NT2/D1 (cell line): ENCODE measurements around the gene LRCH3.

Source experiments
- SUZ12 ChIP-seq: IDR thresholded peaks from 2 replicates; pipeline ENCODE4 v1.6.1; 2011; ENCODE audit not compliant: insufficient read length, insufficient read depth; ENCODE audit errors: extremely low read depth
- ZNF274 ChIP-seq: IDR thresholded peaks from 2 replicates; pipeline ENCODE4 v1.6.1; 2011; ENCODE audit warnings: mild to moderate bottlenecking, low read depth, low read length

DNA sequence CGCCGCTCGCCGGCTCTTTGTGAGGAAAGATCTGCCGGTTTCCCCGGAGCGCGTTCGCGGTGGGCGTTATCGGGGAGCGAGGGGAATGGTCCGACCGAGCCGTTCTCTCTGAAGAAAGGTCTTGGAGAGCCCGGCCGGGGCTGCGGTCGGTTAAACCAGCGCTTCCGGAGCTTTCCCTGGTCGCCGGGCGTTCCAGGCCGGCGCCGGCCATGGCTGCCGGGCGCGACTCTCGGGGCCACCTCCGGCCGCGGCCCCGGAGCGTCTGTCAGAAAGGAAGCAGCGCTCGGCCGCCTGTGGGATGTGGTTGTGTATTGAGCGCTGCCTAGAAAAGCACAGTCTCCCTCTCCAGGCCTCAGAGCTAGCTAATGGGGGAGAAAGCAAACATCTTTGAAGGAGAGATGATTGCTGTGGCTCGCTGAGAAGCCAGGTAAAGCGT, 40.6 kb upstream of the LRCH3 start:
- TF ChIP-seq ZNF274, result no peak
- no peak for TF ChIP-seq SUZ12
